ENCODE results near the gene PTPN18. TPM values are rescaled to one million over a fixed set of nuclear protein-coding genes. Genes with fewer than 3 reads are reported as not detected.

The PTPN18 gene
- total RNA-seq, 1 experiment from 2014 or later = 24.4 TPM

DNA sequence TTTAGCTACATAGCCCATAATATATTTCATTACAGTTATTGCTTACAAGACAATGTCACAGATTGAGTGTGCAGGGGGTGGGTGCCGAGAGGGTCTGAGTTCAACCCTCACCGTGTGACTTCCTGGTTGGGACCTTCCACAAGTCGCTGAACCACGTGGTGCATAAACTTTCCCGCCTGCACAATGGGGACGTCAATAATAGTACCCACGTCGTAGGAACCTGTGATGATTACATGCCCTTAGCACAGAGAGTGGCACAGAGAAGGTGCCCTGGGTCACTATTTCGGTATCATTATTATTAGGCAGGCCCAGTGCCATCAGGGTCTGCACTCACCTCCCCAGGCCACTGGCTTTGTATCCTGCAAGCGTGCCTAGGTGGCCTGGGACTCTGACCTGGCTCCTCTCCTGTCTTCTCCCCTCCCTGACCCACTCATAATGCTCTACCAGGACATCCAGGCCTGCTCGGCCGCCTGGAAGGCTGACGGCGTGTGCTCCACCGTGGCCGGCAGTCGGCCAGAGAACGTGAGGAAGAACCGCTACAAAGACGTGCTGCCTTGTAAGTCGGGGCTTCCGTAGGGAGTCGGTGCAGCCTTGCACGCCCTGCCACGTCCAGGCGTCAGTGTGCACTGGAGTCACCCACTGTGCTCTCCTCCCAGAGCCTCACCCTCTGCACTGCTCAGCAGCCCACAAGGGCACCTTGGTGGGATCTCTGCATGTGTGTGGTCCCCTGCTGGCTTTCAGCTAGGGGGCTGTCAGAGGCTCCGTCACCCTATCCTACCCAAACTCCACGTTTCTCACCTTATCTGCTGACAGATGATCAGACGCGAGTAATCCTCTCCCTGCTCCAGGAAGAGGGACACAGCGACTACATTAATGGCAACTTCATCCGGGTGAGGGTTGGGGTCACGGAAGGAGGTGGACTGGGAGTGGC lies 2.8 kb downstream of the PTPN18 start:
- in situ Hi-C loops (cut with HindIII; ENCODE audit: low sequenced_read_pairs) = no loop called here
- no peak for DNase-seq (ENCODE audit: low spot score)

- in situ Hi-C loops (cut with HindIII; ENCODE audit: low sequenced_read_pairs) = no loop called here
- no peak for DNase-seq (ENCODE audit: low spot score)
These were observed 3.6 kb downstream of the PTPN18 start for GRCh38 chr2:130359466-130359865.

GRCh38 chr2:130363479-130363878 lies 7.6 kb downstream of the PTPN18 start:
- in situ Hi-C loops (cut with HindIII; ENCODE audit: low sequenced_read_pairs) = no loop called here
- no peak for DNase-seq (ENCODE audit: low spot score)

DNA sequence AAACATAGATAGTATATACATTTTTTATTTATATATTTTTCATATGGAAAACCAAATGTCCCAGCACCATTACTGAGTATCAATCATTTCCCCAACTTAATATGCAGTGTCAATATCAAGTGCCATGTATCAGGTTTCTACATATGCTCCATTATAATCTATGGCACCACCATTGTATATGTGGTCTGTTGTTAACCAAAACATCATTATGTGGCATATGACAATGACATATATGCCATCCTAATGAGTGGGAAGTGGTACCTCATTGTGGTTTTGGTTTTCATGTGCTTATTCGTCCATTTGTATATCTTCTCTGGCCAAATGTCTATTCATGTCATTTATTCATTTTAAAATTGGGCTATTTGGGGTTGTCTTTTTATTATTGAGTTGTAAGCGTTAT lies 9.2 kb downstream of the PTPN18 start:
- DNase-seq (ENCODE audit: low spot score) = no peak
- in situ Hi-C loops (cut with HindIII; ENCODE audit: low sequenced_read_pairs) = no loop called here

DNA sequence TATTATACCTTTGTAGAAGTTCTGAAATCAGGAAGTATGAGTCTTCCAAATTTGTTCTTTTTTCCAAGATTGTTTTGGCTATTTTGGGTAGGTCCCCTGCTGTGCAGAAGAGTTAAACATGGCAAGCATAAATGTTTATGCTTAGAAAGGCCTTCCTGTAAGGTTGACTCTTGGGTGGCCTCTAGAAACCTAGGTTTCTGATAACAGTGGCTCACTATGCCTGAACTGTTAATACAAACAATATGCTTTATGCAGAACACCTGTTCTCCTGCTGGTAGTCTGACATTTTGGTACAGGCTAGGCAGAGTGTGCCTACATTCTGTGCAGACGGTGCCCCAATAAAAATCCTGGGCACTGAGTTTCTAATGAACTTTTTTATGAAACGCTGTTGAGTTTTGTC lies 10.1 kb downstream of the PTPN18 start:
- DNase-seq (ENCODE audit: low spot score) = no peak
- in situ Hi-C loops (cut with HindIII; ENCODE audit: low sequenced_read_pairs) = no loop called here

GRCh38 chr2:130366720-130367119 lies 10.9 kb downstream of the PTPN18 start:
- in situ Hi-C loops (cut with HindIII; ENCODE audit: low sequenced_read_pairs) = no loop called here
- DNase-seq (ENCODE audit: low spot score) = no peak

GRCh38 chr2:130368786-130369185 lies 12.9 kb downstream of the PTPN18 start:
- DNase-seq (ENCODE audit: low spot score) = no peak
- in situ Hi-C loops (cut with HindIII; ENCODE audit: low sequenced_read_pairs) = no loop called here

GRCh38 chr2:130369311-130369964 lies 13.6 kb downstream of the PTPN18 start:
- DNase-seq (ENCODE audit: low spot score) = no peak
- in situ Hi-C loops (cut with HindIII; ENCODE audit: low sequenced_read_pairs) = no loop called here

DNA sequence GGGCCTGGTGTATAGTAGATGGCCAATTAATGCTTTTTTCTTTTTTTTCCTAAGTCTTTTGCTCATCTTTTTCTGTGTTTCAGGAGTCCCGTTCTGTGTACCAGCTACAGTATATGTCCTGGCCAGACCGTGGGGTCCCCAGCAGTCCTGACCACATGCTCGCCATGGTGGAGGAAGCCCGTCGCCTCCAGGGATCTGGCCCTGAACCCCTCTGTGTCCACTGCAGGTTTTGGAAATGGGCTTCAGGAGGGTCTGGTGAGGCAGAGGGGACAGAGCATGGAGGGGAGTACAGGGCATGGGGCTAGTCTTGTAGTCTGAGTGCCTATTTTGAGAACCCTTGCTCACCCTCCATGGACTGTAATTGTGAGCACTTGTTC lies 14.1 kb downstream of the PTPN18 start:
- in situ Hi-C loops (cut with HindIII; ENCODE audit: low sequenced_read_pairs) = no loop called here
- no peak for DNase-seq (ENCODE audit: low spot score)

- DNase-seq (ENCODE audit: low spot score) = no peak
- in situ Hi-C loops (cut with HindIII; ENCODE audit: low sequenced_read_pairs) = no loop called here
These were observed 14.6 kb downstream of the PTPN18 start for GRCh38 chr2:130370490-130370889.

DNA sequence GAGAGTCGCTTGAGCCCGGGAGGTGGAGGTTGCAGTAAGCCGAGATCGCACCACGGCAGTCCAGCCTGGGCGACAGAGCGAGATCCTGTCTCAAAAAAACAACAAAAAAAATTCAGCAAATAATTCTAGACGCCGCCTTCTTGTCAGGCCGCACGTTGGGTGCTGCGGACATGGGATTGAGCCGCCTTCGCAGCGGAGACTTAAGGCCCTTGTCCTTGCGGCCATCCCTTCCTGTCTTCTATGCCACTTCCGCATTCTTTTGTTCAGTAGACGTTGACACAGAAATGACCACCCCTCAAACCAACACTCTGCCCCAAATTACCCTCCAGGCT lies 15.8 kb downstream of the PTPN18 start:
- DNase-seq (ENCODE audit: low spot score) = no peak
- in situ Hi-C loops (cut with HindIII; ENCODE audit: low sequenced_read_pairs) = no loop called here

- peak; percentile 78 for DNase-seq (ENCODE audit: low spot score)
- in situ Hi-C loops (cut with HindIII; ENCODE audit: low sequenced_read_pairs) = no loop called here
These were observed 16.4 kb downstream of the PTPN18 start for GRCh38 chr2:130372055-130372832.

- in situ Hi-C loops (cut with HindIII; ENCODE audit: low sequenced_read_pairs) = no loop called here
- DNase-seq (ENCODE audit: low spot score) = no peak
These were observed 17.3 kb downstream of the PTPN18 start for GRCh38 chr2:130372833-130373807.

- no peak for DNase-seq (ENCODE audit: low spot score)
- in situ Hi-C loops (cut with HindIII; ENCODE audit: low sequenced_read_pairs) = no loop called here
These were observed 18.0 kb downstream of the PTPN18 start for GRCh38 chr2:130373808-130374365.

DNA sequence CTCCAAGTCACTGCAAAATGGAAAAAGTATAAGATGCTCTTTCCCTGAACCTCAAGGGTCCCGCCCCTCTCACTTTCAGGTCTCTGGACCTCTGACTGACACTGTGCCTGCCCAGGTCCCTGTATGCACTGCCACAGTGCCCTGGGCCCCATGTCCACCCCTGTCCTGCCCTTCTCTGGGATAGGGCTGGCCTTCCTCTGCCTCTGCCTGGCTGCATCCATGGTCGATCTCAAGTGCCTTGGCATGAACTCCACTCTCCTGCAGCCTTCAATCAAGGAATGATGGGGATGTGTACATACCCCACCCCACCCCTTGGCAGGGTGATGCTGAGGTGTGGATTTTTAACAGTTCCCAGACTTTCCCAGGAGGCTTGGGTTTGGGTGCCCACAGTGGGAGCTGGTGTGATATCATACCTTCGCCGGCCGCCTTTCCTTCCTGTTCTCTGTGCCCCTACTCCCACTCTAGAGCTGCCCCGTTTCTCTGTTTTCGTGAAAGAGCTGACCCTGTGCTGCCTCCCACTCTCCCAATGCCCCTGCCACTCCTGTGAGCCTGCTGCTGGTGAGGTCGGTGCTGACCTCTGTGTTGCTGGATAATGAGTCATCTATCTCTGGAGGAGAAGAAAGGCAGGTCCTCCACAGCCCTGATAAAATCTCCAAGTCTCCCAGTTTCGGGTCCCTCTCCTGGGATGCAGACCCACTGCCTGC lies 18.9 kb downstream of the PTPN18 start:
- in situ Hi-C loops (cut with HindIII; ENCODE audit: low sequenced_read_pairs) = no loop called here
- no peak for DNase-seq (ENCODE audit: low spot score)

DNA sequence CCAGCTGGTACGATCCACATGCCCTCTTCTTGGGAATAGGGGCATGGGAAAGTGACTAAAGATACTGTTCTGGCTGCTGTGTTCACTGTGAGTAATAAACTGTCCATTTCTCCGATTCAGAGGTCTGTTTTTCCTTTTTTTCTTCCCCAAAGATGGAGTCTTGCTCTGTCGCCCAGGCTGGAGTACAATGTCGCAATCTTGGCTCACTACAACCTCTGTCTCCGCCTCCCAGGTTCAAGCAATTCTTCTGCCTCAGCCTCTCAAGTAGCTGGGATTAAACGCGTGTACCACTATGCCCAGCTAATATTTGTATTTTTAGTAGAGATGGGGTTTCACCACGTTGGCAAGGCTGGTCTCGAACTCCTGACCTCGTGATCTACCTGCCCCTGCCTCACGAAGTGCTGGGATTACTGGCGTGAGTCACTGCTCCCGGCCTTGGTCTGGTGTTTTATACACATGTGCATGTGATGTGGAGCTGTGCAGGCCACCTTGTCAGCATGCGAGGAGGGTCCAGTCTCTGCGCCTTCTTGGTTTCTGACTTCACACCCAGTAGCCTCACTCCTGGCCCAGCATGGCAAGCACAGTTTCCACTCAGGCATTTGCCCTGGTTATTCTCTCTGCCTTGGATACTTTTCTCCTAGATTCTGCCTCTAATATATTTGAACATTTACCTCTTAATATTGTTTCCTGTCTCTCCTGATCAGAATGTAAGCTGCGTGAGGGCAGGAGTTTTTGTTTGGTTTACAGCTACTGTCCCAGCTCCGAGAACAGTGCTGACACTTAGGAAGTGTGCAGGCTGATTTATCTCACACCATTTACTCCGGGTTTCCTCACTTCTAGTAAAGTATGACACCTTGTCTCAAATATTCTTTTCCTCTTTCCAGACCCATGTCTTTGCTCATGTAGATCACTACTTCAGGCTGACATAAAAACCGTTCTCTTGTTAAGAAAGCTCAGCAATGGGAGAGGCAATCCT lies 19.7 kb downstream of the PTPN18 start:
- no peak for DNase-seq (ENCODE audit: low spot score)
- in situ Hi-C loops (cut with HindIII; ENCODE audit: low sequenced_read_pairs) = no loop called here
